Ishikawa (cell line): ENCODE data around the gene SH3PXD2A.

Experiments used
- CEBPB ChIP-seq: IDR thresholded peaks from 2 replicates; pipeline ENCODE4 v1.6.1; 2012
- CREB1 ChIP-seq: IDR thresholded peaks from 2 replicates; pipeline ENCODE4 v1.6.1; 2012; ENCODE audit warnings: low read depth
- EP300 ChIP-seq: IDR thresholded peaks from 2 replicates; pipeline ENCODE4 v1.6.1; 2012; ENCODE audit warnings: borderline replicate concordance
- MAX ChIP-seq: IDR thresholded peaks from 2 replicates; pipeline ENCODE4 v1.6.1; 2012
- NFIC ChIP-seq: IDR thresholded peaks from 2 replicates; pipeline ENCODE4 v1.6.1; 2012
- RAD21 ChIP-seq: IDR thresholded peaks from 2 replicates; pipeline ENCODE4 v1.6.1; 2012; ENCODE audit warnings: low read depth
- REST ChIP-seq: IDR thresholded peaks from 2 replicates; pipeline ENCODE4 v1.6.1; 2012; ENCODE audit warnings: low read depth, mild to moderate bottlenecking
- TAF1 ChIP-seq: IDR thresholded peaks from 2 replicates; pipeline ENCODE4 v1.6.1; 2012; ENCODE audit warnings: low read depth, mild to moderate bottlenecking
- TEAD4 ChIP-seq: IDR thresholded peaks from 2 replicates; pipeline ENCODE4 v1.6.1; 2012
- USF1 ChIP-seq: IDR thresholded peaks from 2 replicates; pipeline ENCODE4 v1.6.1; 2012
- YY1 ChIP-seq: IDR thresholded peaks from 2 replicates; pipeline ENCODE4 v1.6.1; 2012; ENCODE audit warnings: low read depth

GRCh38 chr10:103703941-103704919, 151.1 kb downstream of the SH3PXD2A start:
- TF ChIP-seq EP300 (no peak), NFIC (no peak), RAD21 (no peak), REST (no peak), YY1 (no peak), MAX (no peak), CEBPB (no peak), TAF1 (no peak), TEAD4 (no peak), USF1 (no peak), CREB1 (no peak)
